ENCODE measurements around the gene CEMP1.

GRCh38 chr16:2499890-2500429 lies 31.2 kb downstream of the CEMP1 start:
- TF ChIP-seq POLR2A (IDR thresholded peaks at IDR 0.05): no peak
- TF ChIP-seq CTCF (IDR thresholded peaks at IDR 0.05): no peak
- no peak for TF ChIP-seq POLR2AphosphoS5 (IDR thresholded peaks at IDR 0.05)
